Mucosa of rectum (tissue), 2 donors: ENCODE results near the gene NFATC2.

Experiments
- H3K27ac ChIP-seq, 2 donors: one replicate each; pipeline ENCODE4 v1.7.0; 2013; ENCODE audit warnings: inconsistent platforms in 2 of 2, low read depth in 2 of 2, low read length in 2 of 2
- H3K27me3 ChIP-seq, 2 donors: one replicate each; pipeline ENCODE4 v1.7.0; 2013; ENCODE audit warnings: low read length in 2 of 2; ENCODE audit not compliant: control insufficient read depth in 2 of 2, insufficient read depth in 2 of 2
- H3K36me3 ChIP-seq, 2 donors: one replicate each; pipeline ENCODE4 v1.7.0; 2013; ENCODE audit warnings: low read length in 2 of 2; ENCODE audit not compliant: control insufficient read depth in 2 of 2, insufficient read depth in 2 of 2
- H3K4me1 ChIP-seq, 2 donors: one replicate each; pipeline ENCODE4 v1.7.0; 2013; ENCODE audit warnings: low read length in 2 of 2, mild to moderate bottlenecking in 1 of 2; ENCODE audit not compliant: control insufficient read depth in 2 of 2, insufficient read depth in 2 of 2
- H3K4me3 ChIP-seq, 2 donors: one replicate each; pipeline ENCODE4 v1.7.0; 2013; ENCODE audit warnings: low read length in 2 of 2
- H3K9ac ChIP-seq, 2 donors: one replicate each; pipeline ENCODE4 v1.7.0; 2013; ENCODE audit warnings: low read length in 2 of 2, low read depth in 1 of 2, mild to moderate bottlenecking in 1 of 2
- H3K9me3 ChIP-seq, 2 donors: one replicate each; pipeline ENCODE4 v1.7.0; 2013; ENCODE audit warnings: low read length in 2 of 2; ENCODE audit not compliant: control insufficient read depth in 2 of 2
- donor health status: healthy.
- donor health status: Normal muscosa, but diverticular disease.

Gene NFATC2

GRCh38 chr20:51447097-51447764, 95.3 kb downstream of the NFATC2 start:
- Histone ChIP-seq H3K36me3 (peaks cover 0 to 2% of the 10 kb centered on the region in 2 donors), H3K9ac (no peak overlapping the region), H3K27ac (peak overlapping the region in 1 of 2 donors; percentile 27), H3K27me3 (no peaks in the 10 kb centered on the region), H3K9me3 (no peaks in the 10 kb centered on the region), H3K4me3 (no peak overlapping the region), H3K4me1 (no peaks in the 10 kb centered on the region)

GRCh38 chr20:51446656-51447055, 95.9 kb downstream of the NFATC2 start:
- peak overlapping the region; percentile 12 to 35 for H3K27ac ChIP-seq
- H3K9ac ChIP-seq = no peak overlapping the region
- H3K4me3 ChIP-seq = no peak overlapping the region
- no peaks in the 10 kb centered on the region for H3K27me3 ChIP-seq
- no peaks in the 10 kb centered on the region for H3K36me3 ChIP-seq
- no peaks in the 10 kb centered on the region for H3K4me1 ChIP-seq
- H3K9me3 ChIP-seq = no peaks in the 10 kb centered on the region

GRCh38 chr20:51446230-51446629, 96.3 kb downstream of the NFATC2 start:
- Histone ChIP-seq H3K4me3 (no peak overlapping the region), H3K36me3 (no peaks in the 10 kb centered on the region), H3K9me3 (no peaks in the 10 kb centered on the region), H3K9ac (no peak overlapping the region), H3K4me1 (no peaks in the 10 kb centered on the region), H3K27me3 (no peaks in the 10 kb centered on the region), H3K27ac (peak overlapping the region; percentile 12 to 35)

GRCh38 chr20:51445591-51445990, 96.9 kb downstream of the NFATC2 start:
- no peak overlapping the region for H3K4me3 ChIP-seq
- H3K27ac ChIP-seq = no peak overlapping the region
- H3K9me3 ChIP-seq = no peaks in the 10 kb centered on the region
- no peaks in the 10 kb centered on the region for H3K4me1 ChIP-seq
- H3K9ac ChIP-seq = no peak overlapping the region
- no peaks in the 10 kb centered on the region for H3K36me3 ChIP-seq
- H3K27me3 ChIP-seq = no peaks in the 10 kb centered on the region

- no peaks in the 10 kb centered on the region for H3K4me1 ChIP-seq
- H3K9me3 ChIP-seq = no peaks in the 10 kb centered on the region
- H3K36me3 ChIP-seq = no peaks in the 10 kb centered on the region
- H3K9ac ChIP-seq = no peak overlapping the region
- H3K27ac ChIP-seq = no peak overlapping the region
- no peaks in the 10 kb centered on the region for H3K27me3 ChIP-seq
- no peak overlapping the region for H3K4me3 ChIP-seq
Measured at GRCh38 chr20:51444922-51445438, 97.5 kb downstream of the NFATC2 start.

- Histone ChIP-seq H3K9ac (no peak overlapping the region), H3K36me3 (no peaks in the 10 kb centered on the region), H3K4me1 (no peaks in the 10 kb centered on the region), H3K4me3 (no peak overlapping the region), H3K27me3 (no peaks in the 10 kb centered on the region), H3K9me3 (no peaks in the 10 kb centered on the region), H3K27ac (no peak overlapping the region)
Measured at GRCh38 chr20:51444467-51444866, 98.1 kb downstream of the NFATC2 start.

- Histone ChIP-seq H3K4me3 (no peak overlapping the region), H3K27ac (no peak overlapping the region), H3K4me1 (no peaks in the 10 kb centered on the region), H3K9ac (no peak overlapping the region), H3K27me3 (no peaks in the 10 kb centered on the region), H3K9me3 (no peaks in the 10 kb centered on the region), H3K36me3 (no peaks in the 10 kb centered on the region)
Measured at GRCh38 chr20:51442602-51443001, 99.9 kb downstream of the NFATC2 start.

GRCh38 chr20:51440589-51440988, 101.9 kb downstream of the NFATC2 start:
- Histone ChIP-seq H3K36me3 (no peaks in the 10 kb centered on the region), H3K9ac (no peak overlapping the region), H3K27ac (no peak overlapping the region), H3K4me3 (no peak overlapping the region), H3K9me3 (no peaks in the 10 kb centered on the region), H3K27me3 (no peaks in the 10 kb centered on the region), H3K4me1 (no peaks in the 10 kb centered on the region)

- H3K9ac ChIP-seq = no peak overlapping the region
- H3K36me3 ChIP-seq = peaks cover 6 to 7% of the 10 kb centered on the region in 2 donors
- no peaks in the 10 kb centered on the region for H3K4me1 ChIP-seq
- H3K27me3 ChIP-seq = no peaks in the 10 kb centered on the region
- H3K9me3 ChIP-seq = no peaks in the 10 kb centered on the region
- H3K27ac ChIP-seq = no peak overlapping the region
- H3K4me3 ChIP-seq = no peak overlapping the region
Measured at GRCh38 chr20:51439160-51439689, 103.3 kb downstream of the NFATC2 start.

GRCh38 chr20:51438136-51438535, 104.4 kb downstream of the NFATC2 start:
- H3K27ac ChIP-seq = no peak overlapping the region
- H3K4me1 ChIP-seq = no peaks in the 10 kb centered on the region
- H3K27me3 ChIP-seq = no peaks in the 10 kb centered on the region
- H3K36me3 ChIP-seq = peaks cover 7 to 9% of the 10 kb centered on the region in 2 donors
- no peak overlapping the region for H3K4me3 ChIP-seq
- no peaks in the 10 kb centered on the region for H3K9me3 ChIP-seq
- H3K9ac ChIP-seq = no peak overlapping the region
